Pancreas (tissue), 10 donors: Measurements from ENCODE around the gene PLXNA3. TPM values are rescaled to one million over a fixed set of nuclear protein-coding genes. Genes with fewer than 3 reads are reported as not detected.

ENCODE experiments used
- ATAC-seq, 4 donors: fragments of 200-7000 bp; cut with Tn5 transposase; one replicate each; pipeline versions ENCODE4 v1.8.0 to v1.9.1; 2020; ENCODE audit warnings: mild to moderate bottlenecking in 4 of 4, moderate library complexity in 4 of 4
- DNase-seq, 6 donors: peaks; one replicate each; pipeline ENCODE4 v3.0.0-alpha.2; 2020
- FAIRE-seq: peaks from 2 replicates; lab custom pipeline; 2012; peaks lifted over from hg19 to GRCh38; lab: Jason Lieb, UNC
- H3K27ac ChIP-seq, 4 donors: fragments of 200-600 bp; sonication (generic); 1 replicate in 3 of 4; 2 replicates in 1 of 4; pipeline versions ENCODE4 v1.5.0 to v1.8.0; 2020
- H3K27me3 ChIP-seq, 4 donors: fragments of 200-600 bp; one replicate each; pipeline ENCODE4 v1.8.0; 2021
- H3K36me3 ChIP-seq, 3 donors: fragments of 200-600 bp; sonication (generic) in 1 of 3; one replicate each; pipeline versions ENCODE4 v1.5.0 to v1.8.0; 2020 to 2021
- H3K4me1 ChIP-seq, 3 donors: fragments of 200-600 bp; one replicate each; pipeline ENCODE4 v1.8.0; 2021
- H3K4me3 ChIP-seq, 4 donors: fragments of 200-600 bp; sonication (generic) in 2 of 4; one replicate each; pipeline versions ENCODE4 v1.5.0 to v1.8.0; 2020 to 2021
- H3K9me3 ChIP-seq, 4 donors: fragments of 200-600 bp; one replicate each; pipeline ENCODE4 v1.8.0; 2021
- CTCF ChIP-seq, 4 donors: fragments of 200-600 bp; sonication (generic) in 3 of 4; IDR thresholded peaks; one replicate each; pipeline versions ENCODE4 v1.5.0 to v1.8.0; 2021; ENCODE audit warnings: antibody characterized with exemption in 4 of 4
- WGBS, 2 donors: extraction: QIAGEN DNeasy Blood & Tissue Kit; methylation state at CpG; one replicate each; pipeline ENCODE4 v1.1.7; 2013; 5-methylcytosine and 5-hydroxymethylcytosine counted together
- intact Hi-C, 3 donors: fragments of 100-400 bp; cut with DNase I; formaldehyde crosslinking; loops; one replicate each; pipeline versions ENCODE4 v1.11.1 to v1.14.2; 2022
- polyA plus RNA-seq, 2 donors: library from polyadenylated mRNA; stranded (reverse); fragments of 200-250 nt; gene quantifications; one replicate each; pipeline ENCODE4 v1.2.3, GENCODE V29; 2013
- total RNA-seq, 6 donors: library from RNA; stranded (reverse); fragmentation: NEBNext Ultra II Directional in 4 of 6; extraction: Animal tissue kit (Norgen Biotek cat#: 25700) in 4 of 6; gene quantifications; one replicate each; pipeline versions ENCODE4 v1.2.1 to v1.2.4, GENCODE V29; 2021 to 2023
- donor health status: healthy with polysubstance abuse.
- donor health status: DM: no; HTN: no; CAD: no; lungs with moderate emphysema.
- donor health status: DM: no; HTN: no; CAD: no.
- donor health status: control.
- donor health status: control.
- donor health status: Bipolar disorder and iron deficiency.
- donor health status: DM: yes; HTN: yes; CAD: no.
- donor health status: DM: no; HTN: no; CAD: no.
- donor health status: DM: no; HTN: no; CAD: no.
- donor health status: DM: yes; HTN: yes; CAD: no.

PLXNA3 gene
- total RNA-seq (10 to 100 TPM; 10.5 to 40.7 (median 16.3) TPM), polyA plus RNA-seq (10 to 100 TPM; 15.0 to 39.0 TPM)

- no peak for TF ChIP-seq CTCF (IDR thresholded peaks at IDR 0.05)
- H3K4me1 ChIP-seq, result no peaks in the 10 kb centered on the region
- peak within 1 kb of the TSS in 2 of 4 donors; percentile 22 to 33 for H3K27ac ChIP-seq
- DNase-seq (peak in 5 of 6 donors; percentile 27 to 85 (median 70)), FAIRE-seq (no peak), ATAC-seq (peak; percentile 72 to 77 (median 74))
- H3K27me3 ChIP-seq, result no peaks in the 10 kb centered on the region
- WGBS, 2 donors, result 0 to 41% methylated on average over 40 to 86 of the region's 88 CpGs
- peak within 1 kb of the TSS; percentile 26 to 57 (median 53) for H3K4me3 ChIP-seq
- no peaks in the 10 kb centered on the region for H3K9me3 ChIP-seq
- intact Hi-C loops, result no loop called here
- no peaks in the 10 kb centered on the region for H3K36me3 ChIP-seq
Observed at GRCh38 chrX:154458116-154458953, at the start of gene PLXNA3. PLXNA3 (plus strand) TSS chrX:154458281; CDS start chrX:154460184, 1,903 bp downstream.

GRCh38 chrX:154408659-154409221 lies 49.3 kb upstream of the PLXNA3 start:
- H3K4me1 ChIP-seq, result no peaks in the 10 kb centered on the region
- FAIRE-seq (no peak), ATAC-seq (no peak), DNase-seq (no peak)
- no peak overlapping the region for H3K27ac ChIP-seq
- no peaks in the 10 kb centered on the region for H3K36me3 ChIP-seq
- peak overlapping the region in 1 of 4 donors; percentile 15 for H3K4me3 ChIP-seq
- no peaks in the 10 kb centered on the region for H3K9me3 ChIP-seq
- intact Hi-C loops, result no loop called here
- 71 to 73% methylated on average over 10 of the region's 10 CpGs for WGBS, 2 donors
- H3K27me3 ChIP-seq, result no peaks in the 10 kb centered on the region
- no peak for TF ChIP-seq CTCF (IDR thresholded peaks at IDR 0.05)

GRCh38 chrX:154409222-154409871 lies 48.7 kb upstream of the PLXNA3 start, which contains the start of gene DNASE1L1:
DNASE1L1 (minus strand) TSS chrX:154409254; CDS start chrX:154405568, 3,686 bp downstream.
- no peak for TF ChIP-seq CTCF (IDR thresholded peaks at IDR 0.05)
- Histone ChIP-seq H3K36me3 (no peaks in the 10 kb centered on the region), H3K27me3 (no peaks in the 10 kb centered on the region), H3K4me3 (peak within 1 kb of the TSS in 1 of 4 donors; percentile 15), H3K9me3 (no peaks in the 10 kb centered on the region), H3K27ac (peak within 1 kb of the TSS in 2 of 4 donors; percentile 8 to 31), H3K4me1 (no peaks in the 10 kb centered on the region)
- DNase-seq, result peak; percentile 52 to 87 (median 74)
- peak; percentile 43 to 82 (median 61) for ATAC-seq
- intact Hi-C loops, result no loop called here
- no peak for FAIRE-seq
- WGBS, 2 donors, result 54 to 77% methylated on average over 24 to 26 of the region's 26 CpGs

GRCh38 chrX:154411981-154412340 lies 46.1 kb upstream of the PLXNA3 start:
- Histone ChIP-seq H3K9me3 (no peaks in the 10 kb centered on the region), H3K27ac (peak overlapping the region; percentile 56 to 84 (median 69)), H3K36me3 (no peaks in the 10 kb centered on the region), H3K4me3 (peak overlapping the region; percentile 38 to 66 (median 46)), H3K4me1 (no peaks in the 10 kb centered on the region), H3K27me3 (no peaks in the 10 kb centered on the region)
- intact Hi-C loops, result no loop called here
- 0 to 33% methylated on average over 21 to 29 of the region's 29 CpGs for WGBS, 2 donors
- FAIRE-seq (no peak), DNase-seq (peak in 5 of 6 donors; percentile 43 to 74 (median 59)), ATAC-seq (peak; percentile 76 to 84 (median 79))
- no peak for TF ChIP-seq CTCF (IDR thresholded peaks at IDR 0.05)
